ENCODE measurements around the gene KCNJ2.

Gene KCNJ2

DNA sequence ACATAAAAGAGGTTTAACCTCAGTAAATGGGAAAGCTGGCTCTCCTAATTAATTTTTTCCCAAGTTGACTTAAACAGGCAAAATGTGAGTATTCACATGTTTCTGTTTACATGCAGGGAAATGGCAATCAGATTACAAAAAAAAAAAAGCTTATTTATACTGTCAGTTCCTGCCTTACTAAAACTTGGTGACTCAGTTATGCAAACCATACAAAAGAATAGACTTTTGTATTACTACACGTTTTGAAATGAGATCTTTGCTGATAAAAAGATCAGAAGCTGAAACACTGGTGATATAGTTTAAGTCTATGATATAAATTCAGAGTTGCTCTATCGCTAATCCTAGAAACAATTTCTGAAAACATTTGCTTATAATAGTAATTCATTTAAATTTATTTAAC, 9.4 kb upstream of the KCNJ2 start:
- no peak for DNase-seq (ENCODE audit: low read depth in 3 of 3)

DNA sequence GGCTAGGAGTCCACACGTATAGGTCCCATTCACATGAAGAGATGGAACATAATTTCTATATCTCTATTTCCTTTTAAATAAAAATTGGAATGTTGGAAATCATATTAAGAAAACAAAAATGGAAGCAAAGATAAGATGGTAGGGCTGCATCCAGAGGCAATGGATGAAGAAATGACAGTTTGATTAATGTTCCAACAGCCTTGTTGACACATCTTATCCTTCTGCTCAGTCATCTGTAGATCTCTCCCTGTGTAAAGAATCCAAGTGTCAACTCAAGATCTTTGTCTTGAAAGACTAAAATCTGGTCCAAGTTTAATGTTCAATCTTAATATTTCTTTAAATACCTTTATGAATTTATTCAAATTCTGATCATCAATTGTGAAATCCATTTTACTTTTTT, 7.8 kb upstream of the KCNJ2 start:
- DNase-seq (ENCODE audit: low read depth in 3 of 3): no peak

DNA sequence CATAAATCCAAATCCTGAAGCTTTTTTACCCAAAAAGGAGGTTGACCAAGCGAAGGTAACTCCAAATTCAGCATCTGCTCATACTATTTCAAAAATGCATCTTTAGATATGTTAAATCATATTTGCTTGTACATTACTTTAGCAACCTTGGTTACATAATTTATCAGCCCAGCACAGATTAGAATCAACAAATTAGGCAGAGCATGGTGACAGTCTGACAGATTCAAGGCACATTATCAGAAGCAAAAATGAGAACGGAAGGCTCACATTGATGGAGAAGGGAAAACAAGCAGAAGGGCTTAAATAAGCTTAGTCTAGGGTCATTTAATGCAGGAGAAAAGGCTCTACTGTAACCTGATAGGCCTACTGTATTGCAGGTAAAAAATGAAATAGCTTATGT, 3.9 kb upstream of the KCNJ2 start:
- no peak for DNase-seq (ENCODE audit: low read depth in 3 of 3)

DNA sequence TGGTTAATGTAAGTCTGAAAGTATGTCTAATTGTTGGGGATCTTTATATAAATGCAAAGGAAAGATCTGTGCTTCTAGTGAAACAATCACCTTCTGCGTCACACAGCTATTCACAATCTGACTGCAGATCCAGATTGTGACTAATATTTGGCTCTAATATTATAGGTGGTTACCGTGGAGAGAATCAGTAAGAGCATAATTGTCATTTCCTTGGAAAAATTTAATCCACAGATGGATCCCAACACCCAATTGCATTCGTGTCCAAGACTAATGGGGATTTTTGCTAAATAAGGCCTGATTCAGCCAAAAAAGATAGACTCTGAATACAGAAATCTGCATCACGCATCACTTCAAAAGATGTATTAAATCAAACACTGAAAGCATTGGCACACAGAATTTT, 2.7 kb upstream of the KCNJ2 start:
- DNase-seq (ENCODE audit: low read depth in 3 of 3): no peak

DNA sequence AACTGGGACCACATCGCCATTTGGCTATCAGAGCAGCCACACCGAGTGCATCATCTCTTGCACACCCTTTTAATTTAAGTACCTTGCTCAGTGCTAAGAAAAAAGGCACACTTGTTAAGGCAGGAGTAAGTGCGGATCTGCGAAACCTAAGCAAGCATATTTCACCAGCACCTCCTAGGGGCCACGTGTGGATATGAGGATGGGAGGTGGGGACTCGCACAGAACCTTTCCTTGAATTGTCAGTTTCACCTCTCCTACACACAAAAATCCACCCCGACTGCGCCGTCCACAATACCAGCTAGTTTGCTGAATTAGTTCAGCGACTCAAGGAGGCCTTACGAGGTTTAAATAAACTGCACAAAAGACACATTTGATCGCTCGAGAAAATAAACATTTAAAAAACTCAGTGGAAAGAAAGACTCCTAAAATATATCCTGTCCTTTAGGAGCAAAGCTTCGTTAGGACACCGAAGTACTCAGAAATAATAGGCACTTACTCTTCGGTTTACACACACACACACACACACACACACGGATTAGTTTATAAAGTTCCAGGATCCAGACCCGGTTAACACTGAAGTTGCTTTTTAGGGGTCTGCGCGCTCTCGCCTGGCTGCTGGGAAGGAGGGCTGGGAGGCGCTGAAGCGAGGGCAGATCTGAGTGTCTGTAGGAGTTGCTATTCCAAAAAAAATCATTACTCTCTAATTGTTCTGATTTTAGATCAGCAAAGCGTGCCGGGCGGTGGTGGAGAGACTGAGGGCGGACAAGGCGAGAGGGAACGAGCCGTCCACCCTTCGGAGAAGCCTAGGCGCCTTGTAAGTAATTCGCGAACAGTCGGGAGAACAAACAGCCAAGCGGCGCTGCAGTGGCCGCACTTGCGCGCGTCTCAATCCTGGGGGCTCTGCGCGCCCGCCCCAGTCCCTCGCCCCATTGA, 1.0 kb upstream of the KCNJ2 start:
- no peak for DNase-seq (ENCODE audit: low read depth in 3 of 3)

DNA sequence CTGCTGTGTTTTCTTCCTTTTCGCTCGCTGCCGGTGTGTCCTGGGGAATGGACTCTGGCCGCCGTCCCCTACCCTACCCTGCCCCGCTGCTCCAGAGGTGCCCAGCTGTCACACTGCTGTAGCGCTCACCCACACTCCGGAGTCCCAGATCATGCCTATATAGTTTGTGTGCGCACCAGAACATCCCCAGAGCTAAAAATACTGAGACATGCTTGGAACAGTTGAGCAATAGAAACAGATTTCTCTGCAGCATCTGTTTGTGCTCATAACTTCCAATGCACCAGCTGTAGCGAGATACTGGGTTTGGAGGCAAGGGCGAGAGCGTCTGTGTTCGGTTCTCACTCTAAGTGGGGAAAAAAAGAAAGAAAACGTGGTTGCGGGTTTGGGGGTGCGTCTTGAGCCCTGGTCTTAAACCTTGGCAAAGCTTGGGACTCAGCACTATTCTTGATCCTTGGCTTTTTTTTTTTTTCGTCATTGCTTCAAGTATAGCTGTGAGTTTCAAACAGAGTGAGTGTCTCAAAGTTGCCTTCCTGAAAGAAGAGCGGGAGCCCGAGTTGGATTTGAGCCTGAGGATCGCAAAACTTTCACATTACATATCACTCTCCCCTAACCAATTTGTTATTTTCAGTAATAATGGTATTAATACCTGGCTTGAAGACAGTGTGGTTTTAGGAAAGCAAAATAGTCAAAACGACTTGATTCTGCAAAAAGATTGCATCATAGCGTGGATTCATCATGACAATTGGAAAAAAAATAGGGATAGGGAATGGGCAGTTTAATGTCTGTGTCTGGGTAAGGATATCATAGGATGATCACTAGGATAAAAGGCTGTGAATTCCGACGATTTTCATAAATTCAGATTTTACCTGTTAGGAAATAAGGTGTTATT, 621 bp downstream of the KCNJ2 start:
- no peak for DNase-seq (ENCODE audit: low read depth in 3 of 3)

DNA sequence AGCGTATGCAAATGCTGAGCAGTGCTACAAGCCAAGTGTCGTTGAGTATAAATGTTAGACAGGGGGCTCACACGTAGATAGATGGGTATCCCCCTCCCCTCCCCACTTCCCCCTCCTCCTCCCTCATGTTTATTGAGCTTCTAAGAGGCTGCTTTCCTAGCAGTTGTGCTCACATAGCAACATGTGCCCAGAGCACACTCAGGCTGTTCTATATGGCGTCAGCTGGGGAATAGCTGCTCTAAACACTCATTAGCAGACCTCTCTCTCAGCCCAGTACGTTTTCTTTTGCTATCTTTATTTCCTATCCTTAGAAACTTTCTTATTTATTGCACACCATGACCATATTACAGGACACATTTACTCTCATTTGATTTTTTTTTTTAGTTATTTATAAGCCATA, 1.8 kb downstream of the KCNJ2 start:
- no peak for DNase-seq (ENCODE audit: low read depth in 3 of 3)

DNA sequence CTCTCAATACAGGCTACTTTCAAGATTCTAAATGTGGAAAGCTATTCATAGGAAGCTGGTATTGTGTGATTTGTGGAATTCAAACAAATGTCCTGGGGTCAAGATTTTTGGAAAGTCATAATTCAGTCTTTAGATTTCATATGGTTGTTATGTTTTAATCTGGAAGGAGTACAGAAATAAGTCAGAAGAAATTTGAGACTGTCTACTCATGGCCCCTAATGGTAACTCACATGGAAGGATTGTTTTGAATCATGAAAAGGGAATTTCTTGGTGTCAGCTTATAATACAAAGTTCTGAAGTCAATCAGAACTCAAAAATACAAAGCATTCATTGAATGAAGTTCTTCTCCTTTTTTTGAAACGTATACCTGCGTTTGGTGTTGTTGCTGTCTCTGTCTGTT, 3.1 kb downstream of the KCNJ2 start:
- DNase-seq (ENCODE audit: low read depth in 3 of 3): no peak

DNA sequence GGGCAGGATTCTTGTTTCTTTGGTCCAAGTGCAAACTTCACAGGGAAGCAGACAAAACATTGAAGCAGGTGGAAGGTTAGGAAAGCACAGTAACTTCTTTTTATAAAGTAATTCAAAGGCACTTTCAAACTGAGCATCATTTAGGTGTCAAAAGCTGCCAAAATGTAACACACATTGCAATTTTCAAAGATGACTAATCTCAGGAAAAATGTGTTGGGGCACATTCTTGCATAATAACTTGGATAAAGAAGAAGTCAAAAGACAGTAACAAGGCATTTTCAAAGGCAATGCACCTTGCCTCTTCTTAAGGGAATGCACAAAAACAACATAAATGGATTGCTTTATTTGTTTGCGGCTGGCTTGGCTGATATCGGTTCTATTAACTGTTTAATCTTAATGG, 3.6 kb downstream of the KCNJ2 start:
- no peak for DNase-seq (ENCODE audit: low read depth in 3 of 3)

DNA sequence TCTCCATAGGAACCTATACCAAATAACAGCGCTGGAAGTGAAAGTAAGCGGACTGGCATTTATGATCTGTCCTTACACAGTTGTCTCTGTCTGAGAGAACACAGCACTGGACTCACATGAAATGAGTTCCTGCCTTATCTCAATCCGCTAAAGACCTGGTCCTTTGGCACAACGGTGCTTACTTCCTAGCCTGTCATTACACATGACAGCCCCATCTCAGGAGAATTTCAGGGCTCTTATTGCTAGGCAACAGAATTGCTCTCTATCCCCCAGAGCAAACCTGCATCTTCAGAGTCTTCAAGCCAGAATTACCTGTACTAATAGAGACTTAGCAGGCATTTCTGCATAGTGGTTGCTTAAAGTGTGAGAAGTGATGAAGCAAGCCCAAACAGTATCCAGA, 4.3 kb downstream of the KCNJ2 start:
- no peak for DNase-seq (ENCODE audit: low read depth in 3 of 3)

DNA sequence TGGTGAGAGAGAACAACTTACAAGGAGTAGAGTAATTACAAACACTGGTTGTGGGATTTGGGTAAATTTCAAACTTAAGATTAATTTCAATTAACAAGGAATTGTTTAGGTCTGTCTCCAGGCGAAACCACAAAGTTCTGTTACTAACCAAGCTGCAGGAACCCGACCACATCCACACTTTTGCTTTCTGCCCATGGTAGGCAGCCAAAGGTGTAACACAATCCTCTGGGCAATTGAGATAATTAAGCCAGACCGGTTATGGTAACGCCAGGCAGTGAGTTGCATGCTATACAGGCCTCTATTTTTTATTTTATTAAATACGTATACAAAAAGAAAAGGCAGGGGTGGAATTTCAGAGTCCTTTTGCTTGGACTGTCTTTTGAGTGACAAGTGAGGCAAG, 12.0 kb downstream of the KCNJ2 start:
- no peak for DNase-seq (ENCODE audit: low read depth in 3 of 3)

DNA sequence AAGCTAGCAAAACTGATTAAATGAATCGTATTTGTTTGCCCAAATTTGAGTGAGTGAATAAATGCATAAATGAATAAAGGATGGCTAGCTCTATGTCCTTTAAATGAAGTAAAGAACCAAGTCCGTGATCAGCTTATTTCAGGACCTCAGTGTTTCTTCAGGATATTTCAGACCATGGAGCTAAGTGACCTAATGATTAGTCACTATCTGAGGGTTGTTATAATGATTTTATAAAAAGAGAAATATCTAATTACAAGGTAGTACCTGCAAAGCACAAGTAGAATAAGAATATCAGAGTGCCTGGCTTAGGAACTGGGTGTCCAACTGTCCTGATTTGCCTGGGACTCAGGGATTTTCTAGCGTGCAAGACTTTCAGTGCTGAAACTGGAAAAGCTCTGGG, 12.5 kb downstream of the KCNJ2 start:
- no peak for DNase-seq (ENCODE audit: low read depth in 3 of 3)

DNA sequence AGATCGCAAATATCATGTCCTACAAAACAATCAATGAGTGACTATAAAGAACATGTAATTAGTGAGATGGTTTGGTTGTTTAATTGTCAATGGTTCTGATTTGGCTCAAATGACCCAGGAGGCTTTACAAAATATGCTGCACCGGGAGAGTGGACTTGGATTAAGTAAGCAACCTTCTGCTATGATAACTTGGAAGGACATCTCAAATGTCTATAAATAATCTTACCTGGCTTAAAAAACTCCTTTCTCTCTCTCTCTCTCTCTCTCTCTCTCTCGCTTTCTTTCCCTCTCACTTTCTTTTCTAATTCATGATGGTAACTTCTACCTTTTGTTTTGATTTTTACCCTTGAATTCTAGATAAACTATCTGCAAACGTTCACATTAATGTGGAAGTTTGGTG, 14.2 kb downstream of the KCNJ2 start:
- no peak for DNase-seq (ENCODE audit: low read depth in 3 of 3)

DNA sequence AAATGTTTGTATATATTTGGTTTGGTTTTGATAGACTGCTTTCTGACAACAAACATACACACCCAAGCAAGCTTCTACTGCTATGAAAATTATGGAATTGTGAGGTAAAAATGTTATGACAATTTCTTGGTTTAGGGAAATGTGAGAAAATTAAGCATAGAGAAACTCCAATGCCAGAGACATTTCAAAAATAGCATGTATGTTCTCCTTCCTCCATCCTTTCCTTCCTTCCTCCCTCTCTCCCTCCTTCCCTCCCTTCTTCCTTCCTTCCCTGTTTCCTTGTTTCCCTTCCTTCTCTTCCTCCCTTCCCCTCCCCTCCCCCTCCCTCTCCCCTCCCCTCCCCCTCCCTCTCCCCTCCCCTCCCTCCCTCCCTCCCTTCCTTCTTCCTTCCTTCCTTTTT, 14.9 kb downstream of the KCNJ2 start:
- DNase-seq (ENCODE audit: low read depth in 3 of 3): no peak

DNA sequence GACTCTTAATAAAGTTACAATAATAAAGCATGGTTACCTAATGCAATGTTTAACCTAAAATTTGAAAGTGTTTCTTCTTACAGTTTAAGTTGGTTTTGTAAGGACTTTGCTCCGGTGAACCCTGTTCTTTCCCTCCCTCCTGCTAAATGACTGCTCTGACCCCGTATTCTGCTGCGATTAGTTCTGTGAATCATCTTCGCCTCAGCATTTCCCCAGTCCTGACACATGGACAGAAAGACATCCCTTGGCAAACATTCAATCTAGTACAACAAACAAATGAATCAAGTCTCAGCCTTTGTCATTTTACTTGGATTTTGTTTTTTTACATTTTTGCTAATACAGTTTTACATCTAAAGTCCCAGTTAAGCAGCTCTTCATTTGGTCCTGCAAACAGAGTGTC, 15.4 kb downstream of the KCNJ2 start:
- no peak for DNase-seq (ENCODE audit: low read depth in 3 of 3)

DNA sequence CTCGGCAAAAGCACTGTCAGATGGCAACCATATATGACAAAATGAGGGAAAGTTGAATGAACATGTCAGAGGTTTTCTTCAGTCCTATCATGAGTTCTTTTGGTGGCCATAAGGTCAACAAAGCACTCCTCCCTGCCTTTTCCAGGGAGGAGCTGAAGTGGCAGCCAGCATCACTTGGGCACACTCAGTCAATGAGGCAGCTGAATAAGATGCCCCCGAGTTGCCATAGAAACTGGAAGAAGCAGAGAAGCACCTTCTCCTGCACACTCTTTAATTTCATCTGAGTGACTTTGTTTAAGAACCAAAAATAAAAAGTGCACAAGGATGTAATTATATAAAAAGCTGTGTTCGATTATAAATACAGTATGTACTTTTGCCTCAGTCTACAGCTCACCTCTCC, 16.0 kb downstream of the KCNJ2 start:
- DNase-seq (ENCODE audit: low read depth in 3 of 3): no peak

DNA sequence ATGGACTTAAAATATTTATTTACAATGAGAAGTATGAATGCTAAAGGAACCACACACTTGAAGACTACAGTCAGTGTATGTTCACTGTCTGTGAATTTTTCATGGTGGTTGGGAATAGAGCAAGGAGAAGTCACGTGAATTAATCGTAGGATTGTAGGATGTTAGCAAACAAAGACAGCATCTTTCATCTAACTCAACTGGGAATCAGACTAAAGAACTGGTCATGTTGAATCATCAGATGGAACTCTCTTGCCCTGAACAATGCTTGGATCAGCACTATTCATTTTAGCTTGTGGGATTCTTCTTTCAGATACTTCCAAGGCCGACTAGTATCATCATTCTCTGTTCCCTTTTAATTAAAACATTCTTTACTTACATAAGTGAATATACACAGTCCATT, 18.1 kb downstream of the KCNJ2 start:
- no peak for DNase-seq (ENCODE audit: low read depth in 3 of 3)

DNA sequence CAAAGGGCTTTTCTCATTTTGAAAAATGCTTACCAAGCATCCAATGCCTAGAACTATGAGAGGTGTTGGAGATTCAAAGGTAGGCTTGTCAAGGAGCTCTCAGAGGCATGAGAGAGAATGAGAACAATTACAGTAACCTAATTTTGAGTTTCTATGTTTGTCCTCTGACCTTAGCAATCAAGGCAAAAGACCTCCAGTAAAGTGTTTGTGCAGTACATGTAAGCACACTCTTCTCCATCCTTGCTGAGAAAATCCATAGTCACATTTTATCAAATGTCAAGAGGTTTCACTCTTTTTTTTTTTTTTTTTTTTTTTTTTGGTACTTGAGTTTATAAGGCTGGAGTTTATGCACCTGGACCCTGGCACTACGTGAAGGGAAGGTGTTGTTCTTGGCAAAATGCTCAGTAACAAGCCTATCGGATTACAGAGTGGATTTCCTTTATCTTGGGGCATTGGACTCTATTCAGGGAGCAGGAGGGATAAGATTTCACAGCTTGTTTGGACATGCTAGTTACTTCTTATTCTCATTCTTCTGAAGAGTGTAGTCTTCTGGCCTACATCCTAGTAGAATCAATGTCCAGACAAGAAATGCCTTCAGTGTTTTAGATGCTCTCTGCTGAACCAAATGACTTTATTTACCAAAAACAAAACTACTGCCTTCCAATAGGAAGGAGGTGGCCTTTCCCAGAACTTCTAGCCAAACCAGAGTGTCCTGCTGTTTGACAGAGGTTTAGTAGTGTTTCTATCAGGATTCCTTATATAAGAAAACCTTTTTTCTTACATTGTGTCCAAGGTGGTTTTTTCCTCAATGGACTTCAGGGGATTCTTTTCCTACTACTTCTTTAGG, 21.9 kb downstream of the KCNJ2 start:
- no peak for DNase-seq (ENCODE audit: low read depth in 3 of 3)

DNA sequence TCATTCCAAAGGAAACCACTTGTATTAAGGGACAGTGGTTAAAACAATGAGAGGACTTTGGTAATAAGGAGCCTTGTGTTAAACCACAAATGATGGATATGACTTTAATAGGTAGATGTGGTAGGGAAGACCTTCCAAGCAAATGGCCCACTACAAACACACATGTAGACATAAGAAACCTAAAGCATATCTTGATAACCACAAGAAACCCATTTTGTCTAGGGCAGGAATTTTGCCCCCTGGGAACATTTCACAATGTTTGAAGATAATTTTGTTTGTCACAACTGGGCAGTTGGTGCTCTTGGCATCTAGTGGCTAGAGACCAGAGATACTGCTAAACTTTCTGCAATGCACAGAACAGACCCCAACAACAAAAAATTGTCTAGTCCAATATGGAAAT, 25.8 kb downstream of the KCNJ2 start:
- no peak for DNase-seq (ENCODE audit: low read depth in 3 of 3)

DNA sequence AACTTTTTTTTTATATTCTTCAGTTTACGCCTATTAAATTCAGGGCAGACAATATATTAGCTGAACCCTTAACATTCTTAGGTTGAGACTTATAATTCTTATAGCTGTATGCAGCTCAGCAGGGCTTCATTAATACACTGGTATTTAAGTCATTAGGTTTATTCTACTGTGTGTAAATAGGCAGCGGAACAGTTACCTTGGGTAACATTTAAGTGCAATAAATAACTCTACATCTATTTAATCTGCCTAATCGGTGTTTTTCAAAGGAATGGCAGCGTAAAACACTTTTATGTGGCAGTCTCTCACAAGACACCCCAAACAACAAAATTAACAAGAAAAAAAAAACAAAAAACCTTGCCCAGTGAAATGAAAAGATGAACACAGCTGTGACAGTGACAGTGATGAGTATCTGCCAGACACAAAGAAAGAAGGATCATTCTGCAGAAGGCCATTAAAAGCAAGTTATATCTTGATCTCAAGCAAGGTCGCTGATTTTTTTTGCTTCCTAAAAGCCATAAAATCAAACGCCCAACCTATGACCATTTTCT, 32.6 kb downstream of the KCNJ2 start:
- DNase-seq (ENCODE audit: low read depth in 3 of 3): no peak

DNA sequence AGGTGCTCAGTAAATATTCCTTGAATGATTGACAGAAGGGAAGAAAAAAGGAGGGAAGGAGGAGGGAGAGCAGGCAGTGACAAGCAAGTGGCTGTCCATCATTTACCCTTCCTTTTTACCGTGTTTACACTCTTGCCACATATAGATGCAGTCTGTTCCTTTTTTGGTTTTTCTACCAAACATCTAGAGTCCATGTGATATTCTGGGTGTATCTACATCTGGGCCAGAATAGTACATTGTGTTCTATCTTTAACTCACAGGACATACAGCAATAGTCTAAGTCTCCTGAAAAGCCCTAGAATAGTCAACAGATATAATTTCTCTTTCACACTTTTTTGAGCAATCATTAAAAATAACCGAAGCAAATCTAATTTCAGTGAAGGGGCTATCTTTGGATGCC, 33.5 kb downstream of the KCNJ2 start:
- no peak for DNase-seq (ENCODE audit: low read depth in 3 of 3)

DNA sequence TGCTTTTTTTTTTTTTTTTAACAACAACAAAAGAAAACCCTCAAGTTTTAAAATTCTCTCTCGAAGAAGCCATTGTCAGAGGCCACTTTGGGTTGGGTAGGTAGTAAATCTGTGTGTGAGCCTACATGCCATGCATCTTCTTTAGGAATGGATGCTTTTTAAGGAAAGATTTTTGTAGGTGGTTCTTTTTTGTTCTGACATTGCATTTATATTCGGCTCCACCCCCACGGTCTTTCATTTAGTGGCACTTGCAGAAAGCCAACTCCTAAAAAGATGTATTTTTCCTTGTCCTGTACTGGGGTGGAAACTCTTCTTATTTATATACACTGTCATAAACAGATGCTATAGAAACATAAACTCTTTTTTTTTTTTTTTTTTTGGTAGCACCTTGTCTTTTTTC, 35.1 kb downstream of the KCNJ2 start:
- DNase-seq (ENCODE audit: low read depth in 3 of 3): no peak
